Caco-2 (cell line): ENCODE results near the gene SELENOO. TPM values are rescaled to one million over a fixed set of nuclear protein-coding genes. Genes with fewer than 3 reads are reported as not detected.

Source experiments
- BruUV-seq: library from RNA; stranded (reverse); fragments of 400-500 nt; replicated peaks from 2 replicates; lab custom pipeline; 2021; lab: Mats Ljungman, UMichigan
- CTCF ChIA-PET: fragments of 300-600 bp; sonication (Branson Sonifier 250); formaldehyde crosslinking; loops from one replicate; lab custom pipeline; 2022; ENCODE audit warnings: antibody characterized with exemption; lab: Charles Lee
- POLR2A ChIA-PET: fragments of 300-600 bp; sonication (Branson Sonifier 250); formaldehyde crosslinking; loops from one replicate; lab custom pipeline; 2022; ENCODE audit warnings: antibody characterized with exemption; lab: Charles Lee
- DNase-seq, 2 experiments: peaks; one replicate each; pipeline versions ENCODE4 v3.0.0 to v3.0.0-alpha.2; 2020 to 2022
- H3K27me3 ChIP-seq: replicated peaks from 2 replicates; pipeline ENCODE4 v1.6.0; 2011; ENCODE audit warnings: low read length; ENCODE audit not compliant: control insufficient read depth, insufficient read depth
- H3K36me3 ChIP-seq: 2 replicates; pipeline ENCODE4 v1.5.1; 2011; ENCODE audit warnings: low read length; ENCODE audit not compliant: control insufficient read depth, insufficient read depth
- H3K4me1 ChIP-seq: fragments of 250-450 bp; sonication (Bioruptor Pico); 2 replicates; pipeline ENCODE4 v1.5.1; 2020; ENCODE audit warnings: mild to moderate bottlenecking
- H3K4me3 ChIP-seq: 2 replicates; pipeline ENCODE4 v1.5.1; 2011; ENCODE audit warnings: low read depth, mild to moderate bottlenecking, control low read depth, low read length
- H3K9me3 ChIP-seq: fragments of 250-450 bp; sonication (Bioruptor Pico); 2 replicates; pipeline ENCODE4 v1.5.1; 2020; ENCODE audit warnings: mild to moderate bottlenecking, moderate library complexity
- H3K27ac Mint-ChIP-seq: one replicate; pipeline ENCODE4 v1.8.0; 2022; ENCODE audit warnings: mixed read lengths; ENCODE audit not compliant: unreplicated experiment
- H3K27me3 Mint-ChIP-seq: one replicate; pipeline ENCODE4 v1.8.0; 2022; ENCODE audit warnings: mixed read lengths; ENCODE audit not compliant: insufficient read depth, unreplicated experiment
- H3K36me3 Mint-ChIP-seq: one replicate; pipeline ENCODE4 v1.8.0; 2022; ENCODE audit warnings: mild to moderate bottlenecking, mixed read lengths; ENCODE audit not compliant: insufficient read depth, unreplicated experiment
- H3K4me1 Mint-ChIP-seq: one replicate; pipeline ENCODE4 v1.8.0; 2022; ENCODE audit warnings: low read depth, mixed read lengths; ENCODE audit not compliant: unreplicated experiment
- H3K4me3 Mint-ChIP-seq: one replicate; pipeline ENCODE4 v1.8.0; 2022; ENCODE audit warnings: mild to moderate bottlenecking, moderate library complexity, mixed read lengths; ENCODE audit not compliant: unreplicated experiment
- H3K9me3 Mint-ChIP-seq: one replicate; pipeline ENCODE4 v1.8.0; 2022; ENCODE audit warnings: mixed read lengths; ENCODE audit not compliant: unreplicated experiment
- intact Hi-C: fragments of 100-400 bp; cut with micrococcal nuclease; formaldehyde crosslinking; loops from one replicate; pipeline ENCODE4 v1.10.0; 2022; ENCODE audit not compliant: unreplicated experiment
- total RNA-seq: library from RNA; stranded (reverse); gene quantifications from 2 replicates; pipeline ENCODE4 v1.2.3, GENCODE V29; 2022
- TF ChIP-seq, protein P1 (sequence below), 2 experiments: fragments of 200-600 bp in 1 of 2; IDR thresholded peaks; 1 replicate in 1 of 2; 2 replicates in 1 of 2; pipeline versions ENCODE4 v1.5.1 to v1.8.0; 2011 to 2022; ENCODE audit warnings: antibody characterized with exemption in 1 of 2, control low read depth in 1 of 2, inconsistent platforms in 1 of 2, low read depth in 1 of 2, low read length in 1 of 2, mild to moderate bottlenecking in 1 of 2, moderate library complexity in 1 of 2; ENCODE audit not compliant: insufficient read depth in 1 of 2, severe bottlenecking in 1 of 2, unreplicated experiment in 1 of 2

The SELENOO gene
- total RNA-seq, 1 experiment from 2014 or later = 29.3 TPM

DNA sequence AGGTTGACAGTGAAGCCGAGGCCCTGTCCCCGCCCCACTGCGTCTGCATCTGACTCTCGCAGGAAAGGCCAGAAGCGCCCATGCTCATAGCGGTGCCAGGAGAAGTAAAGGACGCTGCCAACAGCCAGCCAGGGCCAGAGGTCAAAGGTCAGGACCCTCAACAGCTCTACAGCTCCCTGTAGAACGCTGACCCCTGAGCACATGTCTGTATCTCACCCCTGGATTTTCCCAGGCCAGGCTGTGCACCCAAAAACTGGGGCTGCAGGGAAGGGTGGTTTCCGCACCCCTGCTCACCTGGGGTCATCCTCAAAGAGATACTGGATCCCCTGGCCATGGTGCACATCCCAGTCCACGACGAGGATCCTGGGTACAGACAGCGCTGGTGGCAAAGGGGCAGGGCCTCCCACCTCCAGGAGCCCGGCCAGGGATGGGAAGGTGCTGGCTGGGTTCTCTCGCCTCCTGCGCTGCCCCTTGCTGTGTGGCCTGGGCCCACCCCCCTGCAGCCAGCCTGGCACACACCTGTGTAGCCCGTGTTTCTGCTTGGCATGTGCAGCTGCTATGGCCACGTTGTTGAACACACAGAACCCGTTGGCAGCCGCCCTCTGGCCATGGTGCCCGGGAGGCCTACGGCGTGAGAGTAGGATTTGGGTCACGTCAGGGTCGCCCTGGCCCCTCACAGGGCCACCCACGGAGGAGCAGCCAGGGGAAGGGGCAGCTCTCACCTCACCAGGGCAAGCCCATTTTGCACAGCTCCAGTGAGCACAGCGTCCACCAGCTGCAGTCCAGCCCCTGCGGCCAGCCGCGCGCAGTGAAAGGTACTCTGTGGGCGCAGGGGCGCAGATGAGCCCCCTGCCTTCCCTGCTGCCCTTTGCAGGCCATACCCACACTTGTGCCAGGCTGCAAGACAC is 48.8 kb downstream of the SELENOO start:
- BruUV-seq = no TSS peak
- no peaks in the 10 kb centered on the region for H3K27me3 ChIP-seq
- H3K9me3 ChIP-seq = no peaks in the 10 kb centered on the region
- Mint-ChIP-seq H3K4me3 (peak overlapping the region; percentile 76), H3K9me3 (no peaks in the 10 kb centered on the region), H3K27me3 (no peaks in the 10 kb centered on the region), H3K27ac (no peak overlapping the region), H3K4me1 (no peaks in the 10 kb centered on the region), H3K36me3 (peaks cover 49% of the 10 kb centered on the region)
- peaks cover 9% of the 10 kb centered on the region; the same call in 1 of the 2 replicates for H3K36me3 ChIP-seq
- peak overlapping the region; percentile 99 for H3K4me3 ChIP-seq
- ChIA-PET POLR2A (no interaction called here), CTCF (interaction anchor here (1.4 kb wide), 1 partner anchor 276 kb away, joined by 3 read pairs; the partner anchor contains the start of gene SCO2)
- DNase-seq = no peak
- TF ChIP-seq, protein P1, sequence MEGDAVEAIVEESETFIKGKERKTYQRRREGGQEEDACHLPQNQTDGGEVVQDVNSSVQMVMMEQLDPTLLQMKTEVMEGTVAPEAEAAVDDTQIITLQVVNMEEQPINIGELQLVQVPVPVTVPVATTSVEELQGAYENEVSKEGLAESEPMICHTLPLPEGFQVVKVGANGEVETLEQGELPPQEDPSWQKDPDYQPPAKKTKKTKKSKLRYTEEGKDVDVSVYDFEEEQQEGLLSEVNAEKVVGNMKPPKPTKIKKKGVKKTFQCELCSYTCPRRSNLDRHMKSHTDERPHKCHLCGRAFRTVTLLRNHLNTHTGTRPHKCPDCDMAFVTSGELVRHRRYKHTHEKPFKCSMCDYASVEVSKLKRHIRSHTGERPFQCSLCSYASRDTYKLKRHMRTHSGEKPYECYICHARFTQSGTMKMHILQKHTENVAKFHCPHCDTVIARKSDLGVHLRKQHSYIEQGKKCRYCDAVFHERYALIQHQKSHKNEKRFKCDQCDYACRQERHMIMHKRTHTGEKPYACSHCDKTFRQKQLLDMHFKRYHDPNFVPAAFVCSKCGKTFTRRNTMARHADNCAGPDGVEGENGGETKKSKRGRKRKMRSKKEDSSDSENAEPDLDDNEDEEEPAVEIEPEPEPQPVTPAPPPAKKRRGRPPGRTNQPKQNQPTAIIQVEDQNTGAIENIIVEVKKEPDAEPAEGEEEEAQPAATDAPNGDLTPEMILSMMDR (IDR thresholded peaks at IDR 0.05; ENCODE audit: insufficient read depth in 1 of 2, low read depth in 1 of 2, low read length in 1 of 2, severe bottlenecking in 1 of 2, unreplicated experiment in 1 of 2) = no peak
- peaks cover 26% of the 10 kb centered on the region for H3K4me1 ChIP-seq
- intact Hi-C loops = no loop called here

DNA sequence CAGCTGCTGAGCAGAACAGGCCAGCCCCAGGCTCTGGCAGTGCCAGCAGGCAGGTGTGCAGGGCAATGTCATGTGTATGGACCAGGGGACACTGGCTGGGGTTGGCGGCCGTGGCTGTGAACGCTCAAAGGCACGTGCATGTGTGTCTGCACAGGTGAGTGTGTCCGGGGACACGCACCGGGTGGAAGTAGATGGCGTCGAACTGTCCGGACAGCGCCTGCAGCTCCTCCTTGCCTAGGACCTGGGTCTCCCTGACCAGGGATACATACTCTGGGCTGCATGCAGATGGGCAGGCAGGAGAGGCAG is 49.4 kb downstream of the SELENOO start:
- Mint-ChIP-seq H3K27ac (peak overlapping the region; percentile 32), H3K27me3 (no peaks in the 10 kb centered on the region), H3K4me3 (peak overlapping the region; percentile 76), H3K4me1 (no peaks in the 10 kb centered on the region), H3K9me3 (no peaks in the 10 kb centered on the region), H3K36me3 (peaks cover 43% of the 10 kb centered on the region)
- Histone ChIP-seq H3K36me3 (peaks cover 9% of the 10 kb centered on the region; the same call in 1 of the 2 replicates), H3K4me3 (peak overlapping the region; percentile 99), H3K4me1 (peaks cover 26% of the 10 kb centered on the region), H3K9me3 (no peaks in the 10 kb centered on the region), H3K27me3 (no peaks in the 10 kb centered on the region)
- ChIA-PET CTCF (interaction anchor here (1.4 to 1.6 kb wide), 3 partner anchors 15 to 276 kb away, joined by 3 to 5 read pairs (median 3); partner anchors contain the start of gene SCO2), POLR2A (interaction anchor here (0.6 to 1.4 kb wide), 2 partner anchors 11 to 43 kb away, joined by 3 to 4 read pairs; partner anchors contain the start of gene MAPK12)
- TF ChIP-seq, protein P1 (IDR thresholded peaks at IDR 0.05; ENCODE audit: insufficient read depth in 1 of 2, low read depth in 1 of 2, low read length in 1 of 2, severe bottlenecking in 1 of 2, unreplicated experiment in 1 of 2) = no peak
- no TSS peak for BruUV-seq
- DNase-seq = no peak
- intact Hi-C loops = no loop called here
